Liver (tissue), 2 donors: Measurements from ENCODE around the gene GMNN.
"Not testable (repeated sequence)": the region's sequence is repeated elsewhere in the genome, so short reads cannot be mapped to it uniquely, and the experiment has no call there.

Source experiments
- TF ChIP-seq, protein P1 (sequence below): fragments of 150-350 bp; IDR thresholded peaks from 2 replicates; pipeline ENCODE4 v1.5.1; 2017; ENCODE audit warnings: improper control_type of control experiment, low read depth, low read length; ENCODE audit not compliant: missing input control
- TF ChIP-seq, protein P2 (sequence below): IDR thresholded peaks from 2 replicates; pipeline ENCODE4 v1.6.1; 2016; ENCODE audit warnings: antibody characterized with exemption, mild to moderate bottlenecking
- donor health status: healthy.

DNA sequence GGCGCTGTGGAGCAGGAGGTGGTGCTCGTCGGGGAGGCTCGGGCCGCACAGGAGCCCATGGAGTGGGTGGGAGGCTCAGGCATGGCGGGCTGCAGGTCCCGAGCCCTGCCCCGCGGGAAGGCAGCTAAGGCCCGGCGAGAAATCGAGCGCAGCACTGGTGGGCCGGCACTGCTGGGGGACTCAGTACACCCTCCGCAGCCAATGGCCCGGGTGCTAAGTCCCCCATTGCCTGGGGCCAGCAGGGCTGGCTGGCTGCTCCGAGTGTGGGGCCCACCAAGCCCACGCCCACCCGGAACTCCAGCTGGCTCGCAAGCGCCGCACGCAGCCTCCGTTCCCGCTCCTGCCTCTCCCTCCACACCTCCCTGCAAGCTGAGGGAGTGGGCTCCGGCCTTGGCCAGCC is 8.8 kb upstream of the GMNN start:
- TF ChIP-seq, protein P1, sequence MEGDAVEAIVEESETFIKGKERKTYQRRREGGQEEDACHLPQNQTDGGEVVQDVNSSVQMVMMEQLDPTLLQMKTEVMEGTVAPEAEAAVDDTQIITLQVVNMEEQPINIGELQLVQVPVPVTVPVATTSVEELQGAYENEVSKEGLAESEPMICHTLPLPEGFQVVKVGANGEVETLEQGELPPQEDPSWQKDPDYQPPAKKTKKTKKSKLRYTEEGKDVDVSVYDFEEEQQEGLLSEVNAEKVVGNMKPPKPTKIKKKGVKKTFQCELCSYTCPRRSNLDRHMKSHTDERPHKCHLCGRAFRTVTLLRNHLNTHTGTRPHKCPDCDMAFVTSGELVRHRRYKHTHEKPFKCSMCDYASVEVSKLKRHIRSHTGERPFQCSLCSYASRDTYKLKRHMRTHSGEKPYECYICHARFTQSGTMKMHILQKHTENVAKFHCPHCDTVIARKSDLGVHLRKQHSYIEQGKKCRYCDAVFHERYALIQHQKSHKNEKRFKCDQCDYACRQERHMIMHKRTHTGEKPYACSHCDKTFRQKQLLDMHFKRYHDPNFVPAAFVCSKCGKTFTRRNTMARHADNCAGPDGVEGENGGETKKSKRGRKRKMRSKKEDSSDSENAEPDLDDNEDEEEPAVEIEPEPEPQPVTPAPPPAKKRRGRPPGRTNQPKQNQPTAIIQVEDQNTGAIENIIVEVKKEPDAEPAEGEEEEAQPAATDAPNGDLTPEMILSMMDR, result not testable (repeated sequence)
- TF ChIP-seq, protein P2, sequence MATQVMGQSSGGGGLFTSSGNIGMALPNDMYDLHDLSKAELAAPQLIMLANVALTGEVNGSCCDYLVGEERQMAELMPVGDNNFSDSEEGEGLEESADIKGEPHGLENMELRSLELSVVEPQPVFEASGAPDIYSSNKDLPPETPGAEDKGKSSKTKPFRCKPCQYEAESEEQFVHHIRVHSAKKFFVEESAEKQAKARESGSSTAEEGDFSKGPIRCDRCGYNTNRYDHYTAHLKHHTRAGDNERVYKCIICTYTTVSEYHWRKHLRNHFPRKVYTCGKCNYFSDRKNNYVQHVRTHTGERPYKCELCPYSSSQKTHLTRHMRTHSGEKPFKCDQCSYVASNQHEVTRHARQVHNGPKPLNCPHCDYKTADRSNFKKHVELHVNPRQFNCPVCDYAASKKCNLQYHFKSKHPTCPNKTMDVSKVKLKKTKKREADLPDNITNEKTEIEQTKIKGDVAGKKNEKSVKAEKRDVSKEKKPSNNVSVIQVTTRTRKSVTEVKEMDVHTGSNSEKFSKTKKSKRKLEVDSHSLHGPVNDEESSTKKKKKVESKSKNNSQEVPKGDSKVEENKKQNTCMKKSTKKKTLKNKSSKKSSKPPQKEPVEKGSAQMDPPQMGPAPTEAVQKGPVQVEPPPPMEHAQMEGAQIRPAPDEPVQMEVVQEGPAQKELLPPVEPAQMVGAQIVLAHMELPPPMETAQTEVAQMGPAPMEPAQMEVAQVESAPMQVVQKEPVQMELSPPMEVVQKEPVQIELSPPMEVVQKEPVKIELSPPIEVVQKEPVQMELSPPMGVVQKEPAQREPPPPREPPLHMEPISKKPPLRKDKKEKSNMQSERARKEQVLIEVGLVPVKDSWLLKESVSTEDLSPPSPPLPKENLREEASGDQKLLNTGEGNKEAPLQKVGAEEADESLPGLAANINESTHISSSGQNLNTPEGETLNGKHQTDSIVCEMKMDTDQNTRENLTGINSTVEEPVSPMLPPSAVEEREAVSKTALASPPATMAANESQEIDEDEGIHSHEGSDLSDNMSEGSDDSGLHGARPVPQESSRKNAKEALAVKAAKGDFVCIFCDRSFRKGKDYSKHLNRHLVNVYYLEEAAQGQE, result not testable (repeated sequence)
